OCI-LY1 (cell line): ENCODE data around the gene FAM83C.

ENCODE experiments used
- CTCF ChIP-seq: fragments of 200-600 bp; sonication (generic), shearing (Covaris generic); IDR thresholded peaks from 2 replicates; pipeline ENCODE4 v1.5.1; 2017; ENCODE audit warnings: mild to moderate bottlenecking, antibody characterized with exemption, low read length, moderate library complexity, mixed read lengths
- EZH2 ChIP-seq: fragments of 200-600 bp; sonication (generic), shearing (Covaris generic); IDR thresholded peaks from 2 replicates; pipeline ENCODE4 v1.8.0; 2017; ENCODE audit warnings: borderline replicate concordance, mixed run types, mild to moderate bottlenecking, antibody characterized with exemption, low read length, moderate library complexity, mixed read lengths

GRCh38 chr20:35301426-35301825, 9.2 kb upstream of the FAM83C start:
- TF ChIP-seq CTCF (no peak), EZH2 (no peak)
